HG02759 (cell line): ENCODE data around the gene EPHA1.
A peak's percentile ranks its signal among the peaks of the same experiment; 100 is the strongest.
"Not testable (repeated sequence)": the region's sequence is repeated elsewhere in the genome, so short reads cannot be mapped to it uniquely, and the experiment has no call there.

ENCODE experiments used
- ATAC-seq: cut with Tn5 transposase; IDR thresholded peaks from one replicate; pipeline ENCODE4 v1.9.1; 2021; ENCODE audit warnings: mild to moderate bottlenecking, moderate library complexity; ENCODE audit not compliant: unreplicated experiment

Gene EPHA1

DNA sequence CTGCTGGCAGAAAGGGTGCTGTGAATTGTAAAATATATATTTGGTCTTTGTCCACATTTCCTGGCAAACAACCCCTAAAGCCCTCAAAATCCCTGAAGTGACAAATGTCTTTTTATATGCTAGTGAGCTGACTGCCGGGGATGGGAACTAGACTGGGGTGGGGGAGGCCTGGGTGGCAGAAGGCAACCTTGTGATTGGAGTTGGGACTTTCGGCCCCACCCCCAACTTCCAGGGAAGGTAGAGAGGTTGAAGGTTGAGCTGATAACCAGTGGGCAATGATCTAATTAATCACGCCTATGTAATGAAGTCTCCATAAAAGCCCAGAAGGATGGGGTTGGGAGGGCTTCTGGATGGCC, 2.7 kb downstream of the EPHA1 start:
- ATAC-seq = no peak

GRCh38 chr7:143405173-143406001, 3.3 kb downstream of the EPHA1 start:
- ATAC-seq = no peak

DNA sequence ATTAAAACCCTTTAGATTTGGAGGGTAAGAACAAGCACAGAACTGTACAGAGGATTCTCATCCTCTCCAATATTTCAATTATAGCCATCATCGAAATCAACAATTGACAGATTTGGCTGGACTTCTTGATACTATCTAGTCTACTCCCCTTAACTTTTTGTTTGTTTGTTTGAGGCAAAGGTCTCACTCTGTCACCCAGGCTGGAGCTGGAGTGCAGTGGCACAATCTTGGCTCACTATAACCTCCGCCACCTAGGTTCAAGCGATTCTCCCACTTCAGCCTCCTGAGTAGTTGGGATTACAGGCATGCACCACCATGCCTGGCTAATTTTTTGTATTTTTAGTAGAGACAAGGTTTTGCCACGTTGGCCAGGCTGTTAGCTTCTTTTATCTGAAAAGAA, 6.4 kb downstream of the EPHA1 start:
- not testable (repeated sequence) for ATAC-seq

GRCh38 chr7:143401265-143401664, 7.4 kb downstream of the EPHA1 start:
- ATAC-seq = no peak

GRCh38 chr7:143399642-143400041, 9.0 kb downstream of the EPHA1 start:
- no peak for ATAC-seq

GRCh38 chr7:143399151-143399550, 9.5 kb downstream of the EPHA1 start:
- ATAC-seq = no peak

DNA sequence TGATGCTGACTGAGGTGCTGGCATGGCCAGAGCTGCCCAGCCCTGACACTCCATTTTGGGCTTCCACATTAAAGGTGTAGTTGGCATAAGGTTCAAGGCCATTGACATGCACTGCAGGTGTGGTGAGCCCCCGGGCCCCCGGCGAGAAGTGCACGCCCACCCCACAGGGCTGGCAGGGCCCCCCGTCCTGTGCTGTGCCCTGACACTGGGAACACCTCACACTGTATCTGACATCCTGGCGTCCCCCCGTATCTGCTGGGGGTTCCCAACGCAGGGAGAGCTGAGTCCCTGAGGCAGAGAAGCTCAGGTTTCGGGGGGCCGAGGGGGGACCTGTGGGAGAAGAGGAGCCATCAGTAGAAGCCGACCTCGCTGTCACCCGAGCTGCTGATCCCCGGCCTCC, 10.0 kb downstream of the EPHA1 start:
- ATAC-seq = no peak

DNA sequence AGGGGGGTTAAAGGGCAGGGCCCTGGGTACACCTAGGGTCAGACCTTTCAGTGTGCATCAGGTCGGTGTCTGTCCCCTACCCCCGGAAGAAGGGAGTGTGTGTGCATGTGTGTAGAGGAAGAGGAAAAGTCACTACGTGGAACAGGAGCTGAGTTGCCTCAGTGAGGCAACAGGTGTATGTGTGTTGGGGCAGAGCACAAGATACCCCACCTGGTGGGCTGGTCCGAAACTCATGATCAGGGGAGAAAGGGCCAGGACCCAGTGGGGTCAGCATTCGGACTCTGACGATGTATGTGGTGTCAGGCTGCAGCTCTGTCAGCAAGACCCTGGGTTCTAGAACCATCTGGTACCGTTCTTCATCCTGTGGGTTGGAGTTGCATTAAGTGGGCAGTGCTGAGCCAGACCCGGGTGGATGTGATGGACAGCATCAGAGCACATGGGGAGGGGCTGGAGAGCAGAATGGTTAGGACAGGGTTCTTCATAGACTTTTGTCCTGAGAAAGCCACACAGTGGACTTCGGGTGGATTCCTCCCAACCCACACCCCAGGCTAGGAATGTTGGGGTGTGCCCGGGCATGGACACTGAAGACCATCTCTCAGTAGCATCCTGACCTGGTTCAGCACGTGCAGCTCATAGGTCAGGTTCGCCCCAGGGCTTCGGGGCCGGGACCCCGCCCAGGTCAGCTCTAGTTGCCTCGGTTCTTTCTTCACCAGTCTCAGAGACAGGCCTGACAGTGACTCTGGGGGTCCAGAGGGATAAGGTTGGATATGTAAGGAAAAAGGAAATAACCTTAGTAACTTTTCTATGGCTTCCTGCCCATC, 10.7 kb downstream of the EPHA1 start:
- no peak for ATAC-seq

- ATAC-seq = no peak
Measured at GRCh38 chr7:143396625-143397556, 11.8 kb downstream of the EPHA1 start.

GRCh38 chr7:143396182-143396581, 12.5 kb downstream of the EPHA1 start:
- no peak for ATAC-seq

DNA sequence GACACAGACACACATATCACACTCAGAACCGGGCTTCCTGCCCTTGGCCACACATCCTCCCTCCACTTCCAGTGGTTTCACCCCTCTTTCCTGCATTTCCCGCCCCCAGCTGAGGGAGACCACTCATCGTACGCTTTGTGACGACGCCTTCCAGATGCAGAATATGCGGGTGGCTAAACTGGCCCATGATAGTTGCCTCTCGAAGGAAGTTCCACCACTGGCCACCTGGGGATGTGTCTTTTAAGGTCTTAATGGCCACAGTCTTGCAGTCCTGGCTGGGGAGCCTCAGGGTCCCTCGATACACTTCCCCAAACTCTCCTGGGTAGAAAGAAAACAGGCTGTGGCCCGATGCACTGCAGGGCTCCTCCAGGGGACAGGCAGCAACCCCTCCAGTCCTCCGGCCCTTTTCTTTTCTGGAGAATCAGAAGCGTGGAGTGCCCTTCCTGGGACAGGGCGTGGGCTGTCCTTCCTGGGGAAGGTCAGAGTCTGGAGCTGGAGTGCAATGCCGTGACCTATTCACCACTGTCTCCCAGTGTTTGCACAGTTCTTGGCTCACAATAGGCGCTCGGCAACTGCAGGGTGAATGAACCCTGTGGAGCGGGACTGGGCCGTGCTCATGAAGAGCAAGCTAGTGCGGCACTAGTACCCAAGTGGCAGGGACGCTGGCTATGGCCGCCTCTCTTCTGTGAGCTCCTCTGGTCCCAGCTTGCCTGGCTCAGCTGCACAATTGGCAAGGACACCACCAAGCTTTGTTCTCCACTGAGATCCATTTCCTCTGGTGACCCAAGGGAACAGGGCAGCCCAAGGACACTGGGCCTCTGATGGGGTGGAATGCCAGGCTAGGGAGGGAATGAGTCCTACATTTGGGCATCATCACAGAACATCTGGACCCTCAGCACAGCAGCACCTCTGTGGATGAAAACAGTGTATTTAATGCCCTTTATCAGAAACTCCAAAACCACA, 13.2 kb downstream of the EPHA1 start:
- ATAC-seq = peak; percentile 37

- ATAC-seq = no peak
Measured at GRCh38 chr7:143394777-143395176, 13.9 kb downstream of the EPHA1 start.

GRCh38 chr7:143394068-143394467, 14.6 kb downstream of the EPHA1 start:
- no peak for ATAC-seq

- no peak for ATAC-seq
Measured at GRCh38 chr7:143393267-143394041, 15.2 kb downstream of the EPHA1 start.

DNA sequence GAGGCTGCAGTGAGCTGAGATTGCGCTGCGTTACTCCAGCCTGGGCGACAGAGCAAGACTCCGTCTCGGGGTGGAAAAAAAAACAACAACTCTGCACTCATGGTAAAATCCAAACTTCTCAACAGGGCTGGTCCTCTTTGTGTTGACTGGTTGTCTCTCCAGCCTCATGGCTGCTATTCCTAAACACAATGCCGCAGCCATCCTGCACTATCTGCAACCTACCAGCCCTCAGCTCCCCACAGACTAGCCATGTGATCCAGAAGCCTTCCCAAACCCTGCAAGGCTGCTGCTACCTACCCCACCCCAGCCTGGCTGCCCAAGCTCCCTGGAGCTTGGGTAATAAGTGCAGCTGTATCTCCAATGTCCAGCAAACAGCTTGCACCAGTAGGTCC, 15.8 kb downstream of the EPHA1 start:
- ATAC-seq = no peak

DNA sequence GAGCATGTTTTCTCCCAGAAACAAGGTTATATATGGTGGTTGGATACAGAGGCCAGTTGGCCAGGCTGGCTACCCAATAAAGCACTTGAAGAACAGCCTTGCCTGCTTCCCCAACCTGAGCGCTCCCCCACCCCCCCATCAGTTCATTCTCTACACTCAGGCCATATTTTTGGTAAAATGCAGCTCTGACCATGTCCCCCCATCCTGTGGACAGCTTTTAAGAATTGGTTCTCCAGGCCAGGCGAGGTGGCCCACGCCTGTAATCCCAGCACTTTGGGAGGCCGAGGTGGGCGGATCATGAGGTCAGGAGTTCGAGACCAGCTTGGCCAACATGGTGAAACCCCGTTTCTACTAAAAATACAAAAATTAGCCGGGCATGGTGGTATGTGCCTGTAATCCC, 16.2 kb downstream of the EPHA1 start:
- not testable (repeated sequence) for ATAC-seq

DNA sequence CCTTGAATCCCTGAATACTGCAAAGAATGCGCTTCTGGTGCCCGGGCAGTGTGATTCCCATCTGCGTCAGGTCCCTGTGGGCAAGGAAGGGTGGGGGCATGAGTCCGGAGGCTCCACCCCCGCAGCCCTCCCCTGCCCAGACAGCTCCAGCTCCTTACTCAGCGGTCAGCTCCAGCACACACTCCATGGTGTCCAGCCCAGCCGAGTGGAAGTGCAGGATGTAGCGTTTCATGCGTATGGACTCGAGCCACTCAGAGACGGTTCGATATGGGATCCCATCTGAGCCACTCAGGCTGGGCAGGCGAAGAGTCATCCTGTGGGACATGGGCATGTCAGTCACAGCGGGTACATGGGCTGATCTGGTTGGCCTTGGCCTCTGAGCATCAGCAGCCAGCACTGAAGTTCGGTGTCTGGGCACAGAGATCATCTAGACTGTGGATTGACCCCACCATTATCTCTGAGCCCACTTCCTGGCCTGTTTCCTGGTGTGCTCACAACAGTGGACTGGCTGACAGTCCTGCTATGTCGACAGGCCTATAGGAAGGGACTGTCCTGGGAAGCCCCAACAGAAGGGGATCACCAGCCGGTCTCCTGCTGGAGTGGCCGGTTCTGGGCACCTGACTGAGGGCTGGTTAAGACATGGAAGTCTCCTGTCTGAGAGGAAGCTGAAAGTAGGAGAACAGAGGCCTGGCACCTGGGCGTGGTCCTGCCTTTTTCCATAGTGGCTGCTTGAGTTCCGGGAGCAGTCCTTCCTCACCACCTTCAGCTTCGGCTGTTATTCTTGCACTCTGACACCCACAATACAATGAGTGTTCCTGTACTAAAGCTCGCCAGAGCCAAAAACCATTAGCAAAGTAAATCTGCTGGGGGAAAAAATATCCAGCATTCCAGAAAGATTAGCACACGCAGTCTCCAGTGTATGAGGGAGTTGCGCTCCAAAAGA, 16.9 kb downstream of the EPHA1 start:
- ATAC-seq = no peak

DNA sequence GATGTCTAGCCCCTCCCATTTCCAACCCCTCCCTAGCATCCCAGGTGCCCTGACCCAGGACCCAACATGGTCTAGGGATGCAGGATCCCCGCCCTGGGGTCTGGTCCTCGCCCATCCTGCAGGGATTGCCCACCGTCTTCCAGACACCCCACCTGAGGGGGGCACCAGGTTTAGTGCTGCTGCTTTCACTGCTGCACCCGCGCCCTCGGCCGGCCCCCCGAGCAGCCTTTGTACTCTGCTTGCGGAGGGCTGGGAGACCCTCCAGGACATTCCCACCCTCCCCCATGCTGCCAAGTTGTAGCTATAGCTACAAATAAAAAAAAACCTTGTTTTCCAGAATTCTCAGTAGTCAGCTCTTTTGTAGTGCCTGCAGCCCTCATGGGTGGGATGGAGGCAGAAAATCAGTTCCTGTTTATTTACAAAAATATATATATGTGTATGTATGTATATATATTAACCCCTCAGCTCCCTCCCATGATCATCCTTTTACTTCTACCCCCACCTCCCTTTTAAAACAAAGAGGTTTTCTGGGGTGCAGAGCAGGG, 17.8 kb downstream of the EPHA1 start:
- ATAC-seq = no peak
